ENCODE data around the gene PRB2.
"Not testable (repeated sequence)": the region's sequence is repeated elsewhere in the genome, so short reads cannot be mapped to it uniquely, and the experiment has no call there.

DNA sequence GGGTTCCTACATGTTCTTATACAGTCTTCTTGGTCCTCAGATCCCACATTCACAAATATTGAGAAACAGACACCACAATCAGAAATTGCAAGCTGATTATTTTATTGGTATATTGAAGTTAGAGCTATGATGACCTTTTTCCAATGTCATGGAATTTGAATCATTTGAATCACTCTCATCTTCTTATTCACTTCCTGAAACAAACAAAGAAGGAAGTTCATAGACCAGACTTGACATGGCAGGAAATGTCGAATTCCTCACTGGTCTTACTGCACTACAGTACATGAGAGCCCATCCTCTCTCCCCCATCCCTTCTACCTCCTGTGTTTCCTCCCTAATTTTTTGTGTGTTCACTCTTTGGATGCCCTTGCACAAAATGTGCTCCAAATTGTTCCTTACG is 43.6 kb downstream of the PRB2 start:
- TF ChIP-seq CTCF (conservative IDR thresholded peaks at IDR 0.05; ENCODE audit: low read depth, low read length); POLR2A (IDR thresholded peaks at IDR 0.05; ENCODE audit: low read depth, low read length); MXI1 (IDR thresholded peaks at IDR 0.05; ENCODE audit: borderline replicate concordance, low read depth, low read length); RFX5 (IDR thresholded peaks at IDR 0.05; ENCODE audit: low read depth, low read length); CEBPB (IDR thresholded peaks at IDR 0.05; ENCODE audit: low read depth, low read length); RAD21 (IDR thresholded peaks at IDR 0.05; ENCODE audit: low read length); SMC3 (IDR thresholded peaks at IDR 0.05; ENCODE audit: low read depth, low read length); FOS (IDR thresholded peaks at IDR 0.05; ENCODE audit: low read depth, low read length): not testable (repeated sequence)
- TF ChIP-seq, protein P1, sequence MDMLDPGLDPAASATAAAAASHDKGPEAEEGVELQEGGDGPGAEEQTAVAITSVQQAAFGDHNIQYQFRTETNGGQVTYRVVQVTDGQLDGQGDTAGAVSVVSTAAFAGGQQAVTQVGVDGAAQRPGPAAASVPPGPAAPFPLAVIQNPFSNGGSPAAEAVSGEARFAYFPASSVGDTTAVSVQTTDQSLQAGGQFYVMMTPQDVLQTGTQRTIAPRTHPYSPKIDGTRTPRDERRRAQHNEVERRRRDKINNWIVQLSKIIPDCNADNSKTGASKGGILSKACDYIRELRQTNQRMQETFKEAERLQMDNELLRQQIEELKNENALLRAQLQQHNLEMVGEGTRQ (IDR thresholded peaks at IDR 0.05; ENCODE audit: low read depth, low read length) = not testable (repeated sequence)
- TF ChIP-seq, protein P2, sequence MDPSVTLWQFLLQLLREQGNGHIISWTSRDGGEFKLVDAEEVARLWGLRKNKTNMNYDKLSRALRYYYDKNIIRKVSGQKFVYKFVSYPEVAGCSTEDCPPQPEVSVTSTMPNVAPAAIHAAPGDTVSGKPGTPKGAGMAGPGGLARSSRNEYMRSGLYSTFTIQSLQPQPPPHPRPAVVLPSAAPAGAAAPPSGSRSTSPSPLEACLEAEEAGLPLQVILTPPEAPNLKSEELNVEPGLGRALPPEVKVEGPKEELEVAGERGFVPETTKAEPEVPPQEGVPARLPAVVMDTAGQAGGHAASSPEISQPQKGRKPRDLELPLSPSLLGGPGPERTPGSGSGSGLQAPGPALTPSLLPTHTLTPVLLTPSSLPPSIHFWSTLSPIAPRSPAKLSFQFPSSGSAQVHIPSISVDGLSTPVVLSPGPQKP (IDR thresholded peaks at IDR 0.05; ENCODE audit: borderline replicate concordance, low read depth, low read length) = not testable (repeated sequence)
